Endothelial cell of umbilical vein (primary cell): ENCODE data around the gene MYOF. TPM values are rescaled to one million over a fixed set of nuclear protein-coding genes. Genes with fewer than 3 reads are reported as not detected.

Experiments
- BruUV-seq: library from RNA; stranded (reverse); fragments of 400-500 nt; replicated peaks from 2 replicates; lab custom pipeline; 2021; lab: Mats Ljungman, UMichigan
- CTCF ChIA-PET: fragments of 300-600, 350-600 bp; sonication (Branson Sonifier 250); formaldehyde crosslinking; loops from one replicate; lab custom pipeline; 2021; ENCODE audit warnings: antibody characterized with exemption, inconsistent platforms; lab: Charles Lee
- POLR2A ChIA-PET: fragments of 300-600, 350-600 bp; sonication (Branson Sonifier 250); formaldehyde crosslinking; loops from one replicate; lab custom pipeline; 2021; ENCODE audit warnings: antibody characterized with exemption, inconsistent platforms; lab: Charles Lee
- DNase-seq: peaks from one replicate; pipeline ENCODE4 v3.0.0-alpha.2; 2011; ENCODE audit warnings: low read depth, low spot score
- FAIRE-seq: peaks from 2 replicates; lab custom pipeline; 2011; peaks lifted over from hg19 to GRCh38; lab: Jason Lieb, UNC
- H2AFZ ChIP-seq: 2 replicates; pipeline ENCODE4 v1.6.0; 2012; ENCODE audit warnings: low read depth, low read length, control low read depth, inconsistent platforms
- H3K27ac ChIP-seq: 2 replicates; pipeline ENCODE4 v1.5.1; 2011; ENCODE audit warnings: low read depth, mild to moderate bottlenecking, control low read depth, low read length, moderate library complexity; ENCODE audit not compliant: insufficient read depth
- H3K27me3 ChIP-seq, 2 experiments: 2 replicates each; pipeline versions ENCODE4 v1.6.0 to v1.6.1; 2011; ENCODE audit warnings: low read length in 2 of 2, mixed read lengths in 1 of 2; ENCODE audit not compliant: control insufficient read depth in 2 of 2, insufficient read depth in 2 of 2
- H3K36me3 ChIP-seq, 2 experiments: 2 replicates in 1 of 2; 3 replicates in 1 of 2; pipeline ENCODE4 v1.5.1; 2011; ENCODE audit warnings: low read length in 2 of 2, mild to moderate bottlenecking in 1 of 2, moderate library complexity in 1 of 2; ENCODE audit not compliant: control insufficient read depth in 2 of 2, insufficient read depth in 2 of 2; ENCODE audit errors: extremely low read depth in 1 of 2
- H3K4me1 ChIP-seq: 3 replicates; pipeline ENCODE4 v1.5.1; 2011; ENCODE audit warnings: mild to moderate bottlenecking, low read length; ENCODE audit not compliant: control insufficient read depth, insufficient read depth; ENCODE audit errors: extremely low read depth
- H3K4me2 ChIP-seq: 2 replicates; pipeline ENCODE4 v1.6.1; 2011; ENCODE audit warnings: low read length, control low read depth, mixed read lengths; ENCODE audit not compliant: insufficient read depth
- H3K4me3 ChIP-seq, 3 experiments: fragments of 200-600 bp in 1 of 3; sonication (generic), shearing (Covaris generic) in 1 of 3; replicated peaks in 1 of 3; 2 replicates each; pipeline ENCODE4 v1.5.1; 2011 to 2016; ENCODE audit warnings: control low read depth in 3 of 3, low read length in 3 of 3, mild to moderate bottlenecking in 2 of 3, inconsistent platforms in 1 of 3, low read depth in 1 of 3, moderate library complexity in 1 of 3; ENCODE audit not compliant: insufficient read depth in 1 of 3
- H3K79me2 ChIP-seq: 2 replicates; pipeline ENCODE4 v1.6.0; 2012; ENCODE audit warnings: low read length, inconsistent platforms; ENCODE audit not compliant: control insufficient read depth, insufficient read depth
- H3K9ac ChIP-seq: replicated peaks from 2 replicates; pipeline ENCODE3; 2011; ENCODE audit warnings: low read length, control low read depth; ENCODE audit not compliant: insufficient read depth; ENCODE audit errors: extremely low read depth
- H3K9me1 ChIP-seq: replicated peaks from 3 replicates; pipeline ENCODE4 v1.6.0; 2011; ENCODE audit warnings: mild to moderate bottlenecking, low read length; ENCODE audit not compliant: control insufficient read depth, insufficient read depth; ENCODE audit errors: extremely low read depth
- H3K9me3 ChIP-seq: replicated peaks from 2 replicates; pipeline ENCODE4 v1.5.1; 2012; ENCODE audit warnings: low read length, inconsistent platforms; ENCODE audit not compliant: control insufficient read depth, insufficient read depth
- H4K20me1 ChIP-seq: replicated peaks from 2 replicates; pipeline ENCODE3; 2011; ENCODE audit warnings: mild to moderate bottlenecking, low read length; ENCODE audit not compliant: control insufficient read depth, insufficient read depth; ENCODE audit errors: extremely low read depth
- EZH2 ChIP-seq: IDR thresholded peaks from 2 replicates; pipeline ENCODE4 v1.6.1; 2012; ENCODE audit warnings: borderline replicate concordance, low read depth, mild to moderate bottlenecking, moderate library complexity, low read length, inconsistent platforms; ENCODE audit not compliant: severe bottlenecking
- FOS ChIP-seq: IDR thresholded peaks from 2 replicates; pipeline ENCODE4 v1.6.1; 2011; ENCODE audit warnings: mild to moderate bottlenecking, low read length, moderate library complexity, borderline replicate concordance; ENCODE audit not compliant: insufficient read depth
- GATA2 ChIP-seq: IDR thresholded peaks from 2 replicates; pipeline ENCODE4 v1.7.0; 2011; ENCODE audit warnings: low read depth, mild to moderate bottlenecking, moderate library complexity, mixed read lengths, low read length; ENCODE audit not compliant: insufficient read length, insufficient read depth
- JUN ChIP-seq: IDR thresholded peaks from 2 replicates; pipeline ENCODE4 v1.6.1; 2011; ENCODE audit warnings: borderline replicate concordance, low read depth; ENCODE audit not compliant: insufficient read length, insufficient read depth
- MYC ChIP-seq: IDR thresholded peaks from one replicate; pipeline ENCODE4 v1.6.1; 2011; ENCODE audit warnings: mild to moderate bottlenecking, low read depth, low read length
- POLR2AphosphoS5 ChIP-seq: IDR thresholded peaks from 2 replicates; pipeline ENCODE4 v1.6.1; 2012; ENCODE audit warnings: low read depth, mild to moderate bottlenecking, control low read depth, low read length, moderate library complexity; ENCODE audit not compliant: insufficient read depth
- dilution Hi-C: fragments of 300-500 bp; cut with MboI; formaldehyde crosslinking; loops from one replicate; pipeline ENCODE4 v1.15.0; 2019; ENCODE audit warnings: low sequenced_read_pairs; ENCODE audit not compliant: extremely low pct_ligation_motif_present
- intact Hi-C: fragments of 100-400 bp; cut with micrococcal nuclease; formaldehyde crosslinking; loops from one replicate; pipeline ENCODE4 v1.10.0; 2022
- polyA plus RNA-seq, 4 experiments: library from polyadenylated mRNA; depleted of rRNA in 3 of 4; stranded (reverse) in 3 of 4; unstranded in 1 of 4; fragments of >200 nt; gene quantifications; 2 replicates each; pipeline versions ENCODE4 v1.2.1 to v1.2.3, GENCODE V29; 2011 to 2012; ENCODE audit warnings: missing spikeins in 1 of 4
- total RNA-seq: library from RNA; stranded (reverse); gene quantifications from 2 replicates; pipeline ENCODE4 v1.2.3, GENCODE V29; 2021
- TF ChIP-seq, protein P1 (sequence below): IDR thresholded peaks from 2 replicates; pipeline ENCODE4 v1.6.1; 2011; ENCODE audit not compliant: insufficient read depth, insufficient read length

The MYOF gene
- total and polyA plus RNA-seq, 2 donors (not counting 3 experiments of a cell fraction or from before 2014, with no cell fraction given) = 98.4 to 379 TPM

DNA sequence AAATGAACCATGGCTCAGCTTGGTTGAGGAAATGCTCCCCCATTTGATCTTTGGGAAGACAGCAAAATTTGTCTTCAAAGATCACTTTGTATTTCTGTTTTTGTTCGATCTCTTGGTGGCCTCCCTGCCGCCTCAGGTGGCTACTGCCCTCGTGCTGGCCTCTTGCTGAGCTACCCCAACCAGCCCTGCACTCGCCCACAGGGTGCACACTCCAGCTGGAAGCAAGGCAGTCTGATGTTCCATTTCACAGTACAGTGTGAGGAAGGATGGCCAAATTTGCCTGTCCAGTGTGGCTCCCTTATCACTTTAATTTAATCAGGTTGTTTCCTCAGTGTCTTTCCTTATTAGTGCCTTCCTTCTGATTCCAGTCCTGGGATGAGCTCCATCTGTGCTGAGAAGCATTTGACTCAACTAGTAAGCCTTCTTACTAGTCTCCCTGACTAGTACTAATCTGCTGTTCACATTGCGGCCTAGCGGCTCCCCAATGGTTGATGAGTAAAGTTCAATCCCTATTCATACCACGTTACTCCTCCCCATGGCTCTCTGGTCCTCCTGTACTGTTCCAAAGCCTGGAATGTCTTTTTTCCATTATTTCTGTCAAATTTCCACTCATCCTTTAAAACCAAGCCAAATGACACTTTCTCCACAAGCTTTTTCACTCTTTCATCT lies 8.2 kb downstream of the MYOF start:
- H3K9me1 ChIP-seq = no peaks in the 10 kb centered on the region
- intact Hi-C loops (no loop called here), dilution Hi-C loops (no loop called here)
- H3K4me3 ChIP-seq = no peak overlapping the region
- TF ChIP-seq GATA2 = no peak
- no peak for TF ChIP-seq FOS
- TF ChIP-seq, protein P1, sequence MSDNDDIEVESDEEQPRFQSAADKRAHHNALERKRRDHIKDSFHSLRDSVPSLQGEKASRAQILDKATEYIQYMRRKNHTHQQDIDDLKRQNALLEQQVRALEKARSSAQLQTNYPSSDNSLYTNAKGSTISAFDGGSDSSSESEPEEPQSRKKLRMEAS = no peak
- TF ChIP-seq MYC = no peak
- no peak for TF ChIP-seq JUN
- no peak for TF ChIP-seq POLR2AphosphoS5
- no peak for TF ChIP-seq EZH2
- no peak overlapping the region for H3K27ac ChIP-seq
- ChIA-PET CTCF (interaction anchor here (1.2 to 2.0 kb wide), 3 partner anchors 8 to 98 kb away, joined by 5 to 7 read pairs (median 6); partner anchors contain the start of gene MYOF), POLR2A (no interaction called here)
- no peak overlapping the region for H2AFZ ChIP-seq
- peaks cover 83% of the 10 kb centered on the region for H3K79me2 ChIP-seq
- H3K9me3 ChIP-seq = no peaks in the 10 kb centered on the region
- no peak for DNase-seq
- H3K4me1 ChIP-seq = peaks cover 82% of the 10 kb centered on the region
- no peak for FAIRE-seq
- no peak overlapping the region for H3K9ac ChIP-seq
- no TSS peak for BruUV-seq
- H3K36me3 ChIP-seq = peaks cover 2 to 4% of the 10 kb centered on the region in 2 experiments
- no peaks in the 10 kb centered on the region for H3K27me3 ChIP-seq
- no peak overlapping the region for H3K4me2 ChIP-seq
- H4K20me1 ChIP-seq = no peaks in the 10 kb centered on the region
